IMR-90 (cell line): Measurements from ENCODE around the gene POLR1H. TPM values are rescaled to one million over a fixed set of nuclear protein-coding genes. Genes with fewer than 3 reads are reported as not detected.

ENCODE experiments used
- ATAC-seq: fragments of 200-7000 bp; cut with Tn5 transposase; 2 replicates; pipeline ENCODE4 v1.9.1; 2020; ENCODE audit warnings: low read depth, mild to moderate bottlenecking, moderate library complexity
- BruUV-seq: library from RNA; stranded (reverse); fragments of 400-500 nt; replicated peaks from 2 replicates; lab custom pipeline; 2021; lab: Mats Ljungman, UMichigan
- CTCF ChIA-PET: fragments of 300-600 bp; formaldehyde crosslinking; extraction: SDS; loops from one replicate; lab custom pipeline; 2021; ENCODE audit warnings: antibody characterized with exemption; lab: Yijun Ruan, JAX
- POLR2A ChIA-PET: fragments of 300-600 bp; sonication (Branson Sonifier 250); formaldehyde crosslinking; loops from one replicate; lab custom pipeline; 2022; ENCODE audit warnings: antibody characterized with exemption; ENCODE audit not compliant: unreplicated experiment; lab: Charles Lee
- DNase-seq: peaks from one replicate; pipeline ENCODE4 v3.0.0; 2013
- H2AFZ ChIP-seq: replicated peaks from 2 replicates; pipeline ENCODE3; 2013; ENCODE audit warnings: low read length, mild to moderate bottlenecking; ENCODE audit not compliant: poor library complexity
- H2AK5ac ChIP-seq: 2 replicates; pipeline ENCODE4 v1.6.1; 2013; ENCODE audit warnings: low read depth, low read length, inconsistent platforms
- H2AK9ac ChIP-seq: replicated peaks from 2 replicates; pipeline ENCODE3; 2013; ENCODE audit warnings: mild to moderate bottlenecking, low read depth, low read length, moderate library complexity; ENCODE audit not compliant: poor library complexity
- H2BK120ac ChIP-seq: 2 replicates; pipeline ENCODE4 v1.6.1; 2013; ENCODE audit warnings: low read depth, low read length, inconsistent platforms
- H2BK15ac ChIP-seq: 3 replicates; pipeline ENCODE4 v1.6.1; 2013; ENCODE audit warnings: low read depth, low read length, inconsistent platforms
- H2BK20ac ChIP-seq: 2 replicates; pipeline ENCODE4 v1.6.1; 2013; ENCODE audit warnings: low read depth, mild to moderate bottlenecking, inconsistent platforms, low read length, moderate library complexity
- H2BK5ac ChIP-seq: 2 replicates; pipeline ENCODE4 v1.6.1; 2013; ENCODE audit warnings: mild to moderate bottlenecking, low read depth, low read length, inconsistent platforms; ENCODE audit not compliant: poor library complexity, severe bottlenecking
- H3K14ac ChIP-seq: replicated peaks from 2 replicates; pipeline ENCODE4 v1.6.1; 2013; ENCODE audit warnings: low read depth, low read length, inconsistent platforms
- H3K18ac ChIP-seq: 2 replicates; pipeline ENCODE4 v1.6.1; 2013; ENCODE audit warnings: low read depth, low read length, control low read depth
- H3K23ac ChIP-seq: 2 replicates; pipeline ENCODE4 v1.6.1; 2013; ENCODE audit warnings: low read depth, low read length, inconsistent platforms
- H3K27ac ChIP-seq: 2 replicates; pipeline ENCODE4 v1.5.1; 2013; ENCODE audit warnings: mild to moderate bottlenecking, control low read depth, low read length; ENCODE audit not compliant: insufficient read depth
- H3K27me3 ChIP-seq: 2 replicates; pipeline ENCODE4 v1.6.1; 2013; ENCODE audit warnings: low read length; ENCODE audit not compliant: control insufficient read depth, insufficient read depth
- H3K36me3 ChIP-seq: 2 replicates; pipeline ENCODE4 v1.6.1; 2013; ENCODE audit warnings: low read length, mixed read lengths; ENCODE audit not compliant: control insufficient read depth, insufficient read depth
- H3K4ac ChIP-seq: 2 replicates; pipeline ENCODE4 v1.6.1; 2013; ENCODE audit warnings: low read depth, low read length, inconsistent platforms
- H3K4me1 ChIP-seq: 2 replicates; pipeline ENCODE4 v1.6.1; 2013; ENCODE audit warnings: low read length, mixed read lengths; ENCODE audit not compliant: control insufficient read depth, insufficient read depth
- H3K4me2 ChIP-seq: 2 replicates; pipeline ENCODE4 v1.6.1; 2013; ENCODE audit warnings: low read depth, mild to moderate bottlenecking, control low read depth, low read length, moderate library complexity
- H3K4me3 ChIP-seq: 2 replicates; pipeline ENCODE4 v1.5.1; 2013; ENCODE audit warnings: low read depth, mild to moderate bottlenecking, control low read depth, low read length, moderate library complexity; ENCODE audit not compliant: insufficient read depth
- H3K56ac ChIP-seq: 2 replicates; pipeline ENCODE4 v1.6.1; 2013; ENCODE audit warnings: low read length, inconsistent platforms; ENCODE audit not compliant: insufficient read depth; ENCODE audit errors: extremely low read depth
- H3K79me1 ChIP-seq, 2 experiments: 2 replicates each; pipeline ENCODE4 v1.6.1; 2013; ENCODE audit warnings: low read length in 2 of 2, inconsistent platforms in 1 of 2, low read depth in 1 of 2
- H3K9ac ChIP-seq: 2 replicates; pipeline ENCODE4 v1.6.1; 2013; ENCODE audit warnings: low read depth, low read length, control low read depth
- H3K9me1 ChIP-seq: 2 replicates; pipeline ENCODE4 v1.6.1; 2013; ENCODE audit warnings: low read length, inconsistent platforms; ENCODE audit not compliant: insufficient read depth
- H3K9me3 ChIP-seq: 2 replicates; pipeline ENCODE4 v1.6.1; 2013; ENCODE audit warnings: low read length; ENCODE audit not compliant: control insufficient read depth, insufficient read depth
- H4K20me1 ChIP-seq: 2 replicates; pipeline ENCODE4 v1.6.1; 2013; ENCODE audit warnings: low read length, inconsistent platforms; ENCODE audit not compliant: insufficient read depth
- H4K5ac ChIP-seq: 2 replicates; pipeline ENCODE4 v1.6.1; 2013; ENCODE audit warnings: mild to moderate bottlenecking, low read depth, low read length, control low read depth
- H4K8ac ChIP-seq, 2 experiments: 2 replicates each; pipeline ENCODE4 v1.6.1; 2013; ENCODE audit warnings: low read depth in 2 of 2, low read length in 2 of 2, control low read depth in 1 of 2, inconsistent platforms in 1 of 2
- H4K91ac ChIP-seq: 2 replicates; pipeline ENCODE4 v1.6.1; 2013; ENCODE audit warnings: low read depth, low read length, inconsistent platforms; ENCODE audit not compliant: insufficient read depth
- CEBPB ChIP-seq: IDR thresholded peaks from 2 replicates; pipeline ENCODE4 v1.6.1; 2012; ENCODE audit warnings: low read depth, low read length, improper control_type of control experiment
- MAZ ChIP-seq: IDR thresholded peaks from 2 replicates; pipeline ENCODE4 v1.6.1; 2012; ENCODE audit warnings: low read depth, mild to moderate bottlenecking, low read length, improper control_type of control experiment, moderate library complexity, borderline replicate concordance
- WGBS, 2 experiments: methylation state at CpG; one replicate each; pipeline versions ENCODE4 v1.1.5 to v1.1.7; 2013; ENCODE audit warnings: missing lambda C conversion rate in 2 of 2; ENCODE audit not compliant: insufficient read length in 1 of 2; ENCODE audit errors: extremely low coverage in 2 of 2; 5-methylcytosine and 5-hydroxymethylcytosine counted together
- dilution Hi-C: fragments of 300-500 bp; cut with HindIII; formaldehyde crosslinking; loops from one replicate; pipeline ENCODE4 v1.14.3; 2018; ENCODE audit warnings: low sequenced_read_pairs; ENCODE audit not compliant: unreplicated experiment
- in situ Hi-C: fragments of 300-500 bp; cut with MboI; formaldehyde crosslinking; loops from 3 replicates; pipeline ENCODE4 v1.14.3; 2019; ENCODE audit warnings: low sequenced_read_pairs, inconsistent platforms, mixed read lengths
- intact Hi-C: fragments of 100-400 bp; cut with micrococcal nuclease; formaldehyde crosslinking; loops from 2 replicates; pipeline ENCODE4 v1.10.0; 2022
- polyA plus RNA-seq, 3 experiments: library from polyadenylated mRNA; depleted of rRNA; stranded (reverse); fragments of >200 nt; gene quantifications; 2 replicates each; pipeline ENCODE4 v1.2.3, GENCODE V29; 2012; ENCODE audit warnings: low replicate concordance in 1 of 3
- total RNA-seq: library from RNA; depleted of rRNA; stranded (reverse); fragments of >200 nt; gene quantifications from 2 replicates; pipeline ENCODE4 v1.2.3, GENCODE V29; 2012

Gene POLR1H
- total and polyA plus RNA-seq, 2 of the 4 experiments (the other 2 are of a cell fraction), result 24.6 to 34.6 TPM

DNA sequence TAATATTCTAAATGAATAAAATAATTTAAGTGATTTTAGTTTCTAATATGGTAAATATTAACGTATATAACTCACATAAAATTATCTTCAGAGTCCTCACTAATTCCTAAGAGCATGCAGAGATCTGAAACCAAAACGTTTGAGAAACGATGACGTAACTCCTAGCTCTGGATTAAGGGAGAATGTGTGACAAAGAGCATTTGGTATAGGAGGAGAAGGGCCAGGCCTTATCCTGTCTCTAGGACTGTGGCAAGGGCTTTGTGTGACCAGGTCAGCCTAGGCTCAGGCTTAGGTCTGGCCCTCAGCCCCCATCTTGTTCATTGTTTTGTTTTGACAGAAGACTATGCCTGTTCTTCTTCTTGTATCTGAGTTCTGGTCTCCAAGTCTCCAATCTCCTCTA, 19.2 kb upstream of the POLR1H start:
- peaks cover 6% of the 10 kb centered on the region for H3K4me1 ChIP-seq
- H3K56ac ChIP-seq, result no peak overlapping the region
- H4K5ac ChIP-seq, result no peak overlapping the region
- no peak overlapping the region for H3K4me3 ChIP-seq
- no peak for DNase-seq
- no peaks in the 10 kb centered on the region for H3K27me3 ChIP-seq
- H2BK20ac ChIP-seq, result no peak overlapping the region
- no peaks in the 10 kb centered on the region; the same call in 1 of the 2 replicates for H4K20me1 ChIP-seq
- BruUV-seq, result no TSS peak
- H3K36me3 ChIP-seq, result no peaks in the 10 kb centered on the region
- no peak overlapping the region for H3K27ac ChIP-seq
- H3K4ac ChIP-seq, result no peak overlapping the region
- TF ChIP-seq MAZ, result no peak
- peak; percentile 29; the same call in 1 of the 2 replicates for TF ChIP-seq CEBPB
- no peak overlapping the region for H3K18ac ChIP-seq
- H3K9ac ChIP-seq, result no peak overlapping the region
- H2AK5ac ChIP-seq, result no peak overlapping the region
- no peak overlapping the region for H2AFZ ChIP-seq
- no peak overlapping the region for H2AK9ac ChIP-seq
- in situ Hi-C loops, result no loop called here
- H2BK120ac ChIP-seq, result no peak overlapping the region
- ChIA-PET POLR2A (no interaction called here), CTCF (no interaction called here)
- dilution Hi-C loops, result no loop called here
- ATAC-seq, result no peak
- no peak overlapping the region for H4K91ac ChIP-seq
- H3K9me3 ChIP-seq, result no peaks in the 10 kb centered on the region
- no peaks in the 10 kb centered on the region; a peak in 1 of 4 replicates for H3K79me1 ChIP-seq
- intact Hi-C loops, result no loop called here
- no peak overlapping the region for H4K8ac ChIP-seq
- H3K4me2 ChIP-seq, result no peak overlapping the region; the same call in 1 of the 2 replicates
- H2BK15ac ChIP-seq, result no peak overlapping the region
- no CpG with 5 or more reads among the region's 4 CpGs for WGBS, 2 experiments
- H3K14ac ChIP-seq, result no peak overlapping the region
- peaks cover 8% of the 10 kb centered on the region for H3K9me1 ChIP-seq
- H3K23ac ChIP-seq, result no peak overlapping the region
- no peak overlapping the region for H2BK5ac ChIP-seq
